Osteoblast (primary cell): ENCODE measurements around the gene TRIO. TPM values are rescaled to one million over a fixed set of nuclear protein-coding genes. Genes with fewer than 3 reads are reported as not detected.

Source experiments
- DNase-seq: peaks from one replicate; pipeline ENCODE4 v3.0.0; 2011; ENCODE audit warnings: low spot score, mixed read lengths; ENCODE audit not compliant: insufficient read length; ENCODE audit errors: missing footprints
- H2AFZ ChIP-seq: 2 replicates; pipeline ENCODE4 v1.6.0; 2011; ENCODE audit warnings: mild to moderate bottlenecking, low read length
- H3K27ac ChIP-seq: 2 replicates; pipeline ENCODE4 v1.5.1; 2011; ENCODE audit warnings: mild to moderate bottlenecking, low read depth, low read length, moderate library complexity
- H3K27me3 ChIP-seq: 2 replicates; pipeline ENCODE4 v1.6.0; 2012; ENCODE audit warnings: mild to moderate bottlenecking, control low read depth, inconsistent platforms, low read length, moderate library complexity; ENCODE audit not compliant: insufficient read depth
- H3K36me3 ChIP-seq: 2 replicates; pipeline ENCODE4 v1.5.1; 2011; ENCODE audit warnings: mild to moderate bottlenecking, low read length, control low read depth, moderate library complexity; ENCODE audit not compliant: insufficient read depth
- H3K4me1 ChIP-seq: 2 replicates; pipeline ENCODE4 v1.5.1; 2011; ENCODE audit warnings: mild to moderate bottlenecking, low read length, control low read depth, moderate library complexity; ENCODE audit not compliant: insufficient read depth
- H3K4me2 ChIP-seq: 2 replicates; pipeline ENCODE4 v1.6.0; 2011; ENCODE audit warnings: mild to moderate bottlenecking, low read length; ENCODE audit not compliant: insufficient read depth
- H3K4me3 ChIP-seq: fragments of 200-600 bp; sonication (generic); 3 replicates; pipeline ENCODE4 v1.5.1; 2012; ENCODE audit warnings: mild to moderate bottlenecking, low read length, inconsistent platforms; ENCODE audit not compliant: insufficient read depth
- H3K79me2 ChIP-seq: 2 replicates; pipeline ENCODE4 v1.6.0; 2012; ENCODE audit warnings: mild to moderate bottlenecking, low read length, control low read depth, inconsistent platforms; ENCODE audit not compliant: insufficient read depth
- H3K9me3 ChIP-seq: 2 replicates; pipeline ENCODE4 v1.5.1; 2011; ENCODE audit warnings: low read depth, low read length, control low read depth
- H4K20me1 ChIP-seq: 2 replicates; pipeline ENCODE4 v1.6.0; 2012; ENCODE audit warnings: mild to moderate bottlenecking, low read length, control low read depth; ENCODE audit not compliant: insufficient read depth
- total RNA-seq: library from RNA; depleted of rRNA; stranded (reverse); fragments of >200 nt; gene quantifications from 2 replicates; pipeline ENCODE4 v1.2.3, GENCODE V29; 2012
- TF ChIP-seq, protein P1 (sequence below): IDR thresholded peaks from 2 replicates; pipeline ENCODE4 v1.5.1; 2011; ENCODE audit warnings: mild to moderate bottlenecking, low read depth, low read length, moderate library complexity; ENCODE audit errors: extremely low read depth

TRIO gene
- total RNA-seq, 1 donor = 274 TPM

DNA sequence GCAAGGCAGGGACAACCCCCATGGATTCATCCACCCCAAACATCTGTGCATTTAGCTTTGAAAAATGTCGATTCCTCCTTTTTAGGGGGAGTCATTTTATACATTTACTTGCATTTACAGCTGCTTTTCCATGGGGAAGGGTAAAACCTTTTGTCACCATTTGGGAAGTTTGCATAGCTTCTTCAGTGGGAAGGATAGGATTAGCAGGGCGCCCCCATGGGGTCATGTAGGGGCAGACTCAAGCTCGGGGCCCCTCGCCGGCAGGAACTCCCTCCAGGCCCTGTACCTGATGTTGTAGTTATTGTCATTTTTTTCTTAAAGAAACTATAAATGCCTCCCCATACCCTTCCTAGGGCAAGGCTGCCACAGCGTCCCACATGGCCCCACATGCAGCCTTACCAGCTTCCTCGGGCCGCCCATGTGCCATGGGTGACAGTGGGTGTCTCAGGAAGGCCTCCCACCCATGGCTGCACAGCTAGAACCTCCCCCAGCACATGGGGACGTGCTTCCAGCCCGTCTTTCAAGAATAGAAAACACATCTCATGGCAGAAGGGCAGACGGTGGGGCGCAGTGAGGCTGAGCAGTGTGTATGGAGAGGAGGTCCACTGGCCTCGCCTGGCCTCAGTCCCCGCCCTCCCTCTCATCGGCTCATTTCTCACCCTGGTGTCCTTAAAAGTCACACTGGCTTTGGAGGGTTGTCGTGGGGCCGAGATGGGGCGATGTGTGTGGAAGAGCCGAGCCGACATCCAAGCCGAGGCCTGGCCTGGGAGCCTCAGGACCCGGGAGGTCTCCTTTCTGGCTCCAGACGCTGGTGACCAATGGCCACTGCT is 362.4 kb downstream of the TRIO start:
- H3K79me2 ChIP-seq = peaks cover 4% of the 10 kb centered on the region
- no peak overlapping the region for H3K4me2 ChIP-seq
- TF ChIP-seq, protein P1, sequence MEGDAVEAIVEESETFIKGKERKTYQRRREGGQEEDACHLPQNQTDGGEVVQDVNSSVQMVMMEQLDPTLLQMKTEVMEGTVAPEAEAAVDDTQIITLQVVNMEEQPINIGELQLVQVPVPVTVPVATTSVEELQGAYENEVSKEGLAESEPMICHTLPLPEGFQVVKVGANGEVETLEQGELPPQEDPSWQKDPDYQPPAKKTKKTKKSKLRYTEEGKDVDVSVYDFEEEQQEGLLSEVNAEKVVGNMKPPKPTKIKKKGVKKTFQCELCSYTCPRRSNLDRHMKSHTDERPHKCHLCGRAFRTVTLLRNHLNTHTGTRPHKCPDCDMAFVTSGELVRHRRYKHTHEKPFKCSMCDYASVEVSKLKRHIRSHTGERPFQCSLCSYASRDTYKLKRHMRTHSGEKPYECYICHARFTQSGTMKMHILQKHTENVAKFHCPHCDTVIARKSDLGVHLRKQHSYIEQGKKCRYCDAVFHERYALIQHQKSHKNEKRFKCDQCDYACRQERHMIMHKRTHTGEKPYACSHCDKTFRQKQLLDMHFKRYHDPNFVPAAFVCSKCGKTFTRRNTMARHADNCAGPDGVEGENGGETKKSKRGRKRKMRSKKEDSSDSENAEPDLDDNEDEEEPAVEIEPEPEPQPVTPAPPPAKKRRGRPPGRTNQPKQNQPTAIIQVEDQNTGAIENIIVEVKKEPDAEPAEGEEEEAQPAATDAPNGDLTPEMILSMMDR = peak; percentile 14
- peaks cover 25% of the 10 kb centered on the region for H4K20me1 ChIP-seq
- H3K27ac ChIP-seq = no peak overlapping the region
- H3K36me3 ChIP-seq = peaks cover 92% of the 10 kb centered on the region
- peak; percentile 70 for DNase-seq
- peaks cover 5% of the 10 kb centered on the region for H3K4me1 ChIP-seq
- H3K9me3 ChIP-seq = no peaks in the 10 kb centered on the region
- H2AFZ ChIP-seq = no peak overlapping the region
- no peaks in the 10 kb centered on the region for H3K27me3 ChIP-seq
- H3K4me3 ChIP-seq = no peak overlapping the region

DNA sequence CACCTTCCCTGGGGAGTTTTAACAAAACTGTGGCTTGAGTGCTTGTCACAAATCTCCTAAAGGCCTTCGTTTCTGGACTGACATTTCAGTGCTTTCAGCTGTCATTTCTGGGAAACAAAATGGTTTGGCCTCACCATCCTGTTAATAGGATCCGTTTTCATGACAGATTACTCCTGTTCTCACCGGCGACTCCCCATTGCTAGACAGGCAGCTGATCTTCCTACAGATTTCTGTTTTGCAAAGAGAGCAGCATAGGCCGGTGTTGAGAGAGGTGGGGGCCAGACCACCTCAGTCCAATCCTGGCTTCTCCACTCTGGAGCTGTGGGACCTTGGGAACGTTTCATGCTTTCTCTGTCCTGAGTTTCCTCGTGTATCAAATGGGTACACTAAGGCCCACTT is 363.0 kb downstream of the TRIO start:
- Histone ChIP-seq H3K9me3 (no peaks in the 10 kb centered on the region), H3K79me2 (peaks cover 4% of the 10 kb centered on the region), H4K20me1 (peaks cover 28% of the 10 kb centered on the region), H3K27ac (no peak overlapping the region), H3K4me2 (no peak overlapping the region), H2AFZ (no peak overlapping the region), H3K36me3 (peaks cover 86% of the 10 kb centered on the region), H3K27me3 (no peaks in the 10 kb centered on the region), H3K4me3 (no peak overlapping the region), H3K4me1 (peaks cover 4% of the 10 kb centered on the region)
- DNase-seq = no peak
- TF ChIP-seq, protein P1 = no peak

DNA sequence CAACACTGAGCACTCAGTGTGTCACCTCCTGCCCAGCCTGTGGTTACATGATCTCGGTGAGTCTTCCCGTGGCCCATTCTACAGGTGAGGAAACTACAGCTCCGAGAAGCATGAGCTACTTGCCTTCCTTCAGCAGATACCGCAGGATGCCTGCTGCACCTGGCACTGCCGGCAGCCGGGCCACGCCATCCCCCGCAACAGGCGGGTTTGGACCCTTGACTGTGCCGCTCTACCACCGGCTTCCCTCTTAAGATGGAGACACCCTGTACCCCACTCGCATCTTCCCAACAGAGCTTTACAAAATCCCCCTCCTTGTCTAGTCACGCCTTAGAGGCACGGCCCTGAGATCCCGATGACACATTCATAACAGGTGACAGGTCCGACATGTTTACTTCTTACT is 363.5 kb downstream of the TRIO start:
- peaks cover 23% of the 10 kb centered on the region for H4K20me1 ChIP-seq
- no peaks in the 10 kb centered on the region for H3K27me3 ChIP-seq
- no peaks in the 10 kb centered on the region for H3K4me1 ChIP-seq
- TF ChIP-seq, protein P1 = no peak
- no peak overlapping the region for H3K4me3 ChIP-seq
- no peak overlapping the region for H3K27ac ChIP-seq
- H3K79me2 ChIP-seq = no peaks in the 10 kb centered on the region
- H2AFZ ChIP-seq = no peak overlapping the region
- H3K4me2 ChIP-seq = no peak overlapping the region
- no peaks in the 10 kb centered on the region for H3K9me3 ChIP-seq
- H3K36me3 ChIP-seq = peaks cover 81% of the 10 kb centered on the region
- no peak for DNase-seq

DNA sequence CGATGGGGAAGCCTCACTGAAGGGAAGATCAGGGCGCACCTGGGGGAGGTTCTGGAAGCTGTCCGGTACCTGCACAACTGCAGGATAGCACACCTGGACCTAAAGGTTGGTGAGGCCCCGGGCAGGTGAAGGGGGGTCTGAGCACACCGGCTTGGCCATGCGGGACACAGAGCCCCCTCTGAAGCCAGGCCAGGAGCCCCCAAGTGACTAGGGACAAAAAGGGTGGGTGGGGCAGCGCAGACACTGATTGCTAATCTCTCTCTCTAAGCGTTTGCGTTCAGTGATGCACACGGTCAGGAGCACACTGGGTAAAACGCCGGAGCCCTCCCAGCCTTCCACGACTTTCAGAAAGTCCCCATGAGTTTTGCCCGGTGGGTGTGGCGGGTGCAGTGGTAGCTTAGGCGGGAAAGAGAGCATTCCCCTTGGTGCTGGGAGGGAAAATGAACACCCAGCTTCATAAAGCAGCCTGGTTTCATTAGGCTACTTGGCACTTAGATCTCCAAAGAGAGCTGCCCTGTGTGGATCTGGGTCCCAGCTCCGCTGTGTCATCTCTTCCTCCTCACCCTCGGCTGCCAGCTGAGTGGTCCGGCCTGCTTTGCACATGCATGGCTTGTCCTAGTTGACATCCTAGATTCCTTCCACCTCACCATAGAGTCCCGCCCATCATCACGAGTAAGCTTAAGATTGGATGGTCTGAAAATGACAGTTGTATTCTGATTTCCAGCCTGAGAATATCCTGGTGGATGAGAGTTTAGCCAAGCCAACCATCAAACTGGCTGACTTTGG is 364.2 kb downstream of the TRIO start:
- Histone ChIP-seq H3K9me3 (no peaks in the 10 kb centered on the region), H3K4me3 (no peak overlapping the region), H3K27me3 (no peaks in the 10 kb centered on the region), H3K27ac (no peak overlapping the region), H3K4me1 (no peaks in the 10 kb centered on the region), H2AFZ (no peak overlapping the region), H3K79me2 (no peaks in the 10 kb centered on the region), H3K36me3 (peaks cover 74% of the 10 kb centered on the region), H3K4me2 (no peak overlapping the region), H4K20me1 (peaks cover 23% of the 10 kb centered on the region)
- TF ChIP-seq, protein P1 = no peak
- DNase-seq = no peak
